NT2/D1 (cell line): ENCODE measurements around the gene TMEM132D.

ENCODE experiments used
- YY1 ChIP-seq: IDR thresholded peaks from 2 replicates; pipeline ENCODE4 v1.6.1; 2011; ENCODE audit not compliant: insufficient read length, insufficient read depth
- ZNF274 ChIP-seq: IDR thresholded peaks from 2 replicates; pipeline ENCODE4 v1.6.1; 2011; ENCODE audit warnings: mild to moderate bottlenecking, low read depth, low read length

DNA sequence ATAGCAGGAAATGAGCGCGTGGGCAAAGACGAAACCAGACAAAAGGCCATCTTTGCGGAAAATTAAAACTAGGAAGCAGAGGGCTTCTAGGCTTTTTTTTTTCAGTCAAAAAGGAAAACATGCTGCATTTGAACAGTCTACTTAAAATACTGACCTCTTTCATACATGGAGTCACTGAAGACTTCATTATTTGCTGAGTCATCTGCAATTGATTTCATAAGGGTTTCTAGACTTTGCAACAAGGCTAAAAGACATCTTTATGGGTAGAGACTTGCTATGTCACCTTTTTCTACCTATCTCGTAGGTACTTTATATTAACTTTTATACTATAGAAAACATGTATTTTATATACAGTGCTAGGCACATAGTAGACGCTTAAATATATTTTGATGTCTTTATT is 238.4 kb downstream of the TMEM132D start:
- no peak for TF ChIP-seq YY1
- TF ChIP-seq ZNF274 = no peak
